K562 (cell line): ENCODE results near the gene NCKIPSD. TPM values are rescaled to one million over a fixed set of nuclear protein-coding genes. Genes with fewer than 3 reads are reported as not detected.
A peak's percentile ranks its signal among the peaks of the same experiment; 100 is the strongest.

Experiments used
- DDX20 ChIP-seq: fragments of 450-650 bp; IDR thresholded peaks from 2 replicates; pipeline ENCODE4 v1.6.1; 2016; ENCODE audit warnings: missing genetic modification characterization, low read depth, mild to moderate bottlenecking, missing compliant biosample characterization, moderate library complexity
- E2F1 ChIP-seq: sonication (generic); formaldehyde crosslinking; IDR thresholded peaks from 2 replicates; pipeline ENCODE4 v1.8.1; 2023; ENCODE audit warnings: mild to moderate bottlenecking, missing genetic modification reagents, moderate library complexity
- FIP1L1 ChIP-seq: fragments of 200-400 bp; formaldehyde crosslinking; IDR thresholded peaks from 2 replicates; pipeline ENCODE4 v1.6.1; 2018; ENCODE audit warnings: mild to moderate bottlenecking, low read depth, low read length; ENCODE audit not compliant: poor library complexity, severe bottlenecking
- GABPA ChIP-seq: fragments of 200-800 bp; sonication (Bioruptor generic); conservative IDR thresholded peaks from 2 replicates; pipeline ENCODE4 v1.6.1; 2016; ENCODE audit warnings: low read depth, missing genetic modification characterization, missing compliant biosample characterization
- HNRNPK ChIP-seq: fragments of 200-400 bp; formaldehyde crosslinking; IDR thresholded peaks from one replicate; pipeline ENCODE4 v1.6.1; 2018; ENCODE audit warnings: mild to moderate bottlenecking, low read depth, low read length; ENCODE audit not compliant: poor library complexity, severe bottlenecking
- KDM4B ChIP-seq, 2 experiments: fragments of 450-650 bp in 1 of 2; sonication (generic) in 1 of 2; IDR thresholded peaks; 2 replicates each; pipeline ENCODE4 v1.6.1; 2016 to 2017; ENCODE audit warnings: borderline replicate concordance in 2 of 2, antibody characterized with exemption in 1 of 2, low read depth in 1 of 2, mild to moderate bottlenecking in 1 of 2
- XRCC5 ChIP-seq: fragments of 200-400 bp; formaldehyde crosslinking; IDR thresholded peaks from 2 replicates; pipeline ENCODE4 v1.6.1; 2017; ENCODE audit warnings: low read depth, mild to moderate bottlenecking, low read length
- ZNF311 ChIP-seq: fragments of 250-450 bp; sonication (Bioruptor Pico); IDR thresholded peaks from 2 replicates; pipeline ENCODE4 v1.4.0; 2020; ENCODE audit warnings: mild to moderate bottlenecking, moderate library complexity
- ZNF316 ChIP-seq: fragments of 450-650 bp; IDR thresholded peaks from 2 replicates; pipeline ENCODE4 v1.6.1; 2016
- ZNF347 ChIP-seq: fragments of 450-650 bp; formaldehyde crosslinking; IDR thresholded peaks from 2 replicates; pipeline ENCODE4 v1.4.0; 2020; ENCODE audit warnings: low read depth, mild to moderate bottlenecking, moderate library complexity
- polyA plus RNA-seq, 8 experiments: library from polyadenylated mRNA; depleted of rRNA in 4 of 8; stranded (reverse) in 5 of 8; unstranded in 3 of 8; fragments of >200 nt; fragmentation: Nextera tagmentation in 2 of 8; fragmentation: Illumina TruSeq in 1 of 8; extraction: Ambion mirVana in 2 of 8; extraction: Trizol in 1 of 8; gene quantifications; 2 replicates each; pipeline versions ENCODE4 v1.2.1 to v1.2.3, GENCODE V29; 2011 to 2014; ENCODE audit warnings: inconsistent platforms in 1 of 8, missing spikeins in 1 of 8
- total RNA-seq, 7 experiments: library from RNA; depleted of rRNA in 6 of 7; stranded (reverse); fragments of >200 nt in 6 of 7; fragmentation: Illumina TruSeq in 2 of 7; extraction: Trizol in 2 of 7; gene quantifications; 2 replicates each; pipeline versions ENCODE4 v1.2.1 to v1.2.3, GENCODE V29; 2011 to 2021; ENCODE audit warnings: low replicate concordance in 1 of 7
- TF ChIP-seq, protein P1 (sequence below): sonication (generic); formaldehyde crosslinking; IDR thresholded peaks from 2 replicates; pipeline ENCODE4 v1.8.0; 2023; ENCODE audit warnings: missing genetic modification reagents, mild to moderate bottlenecking, borderline replicate concordance
- TF ChIP-seq, protein P2 (sequence below): sonication (generic); formaldehyde crosslinking; IDR thresholded peaks from 2 replicates; pipeline ENCODE4 v1.8.1; 2023; ENCODE audit warnings: missing genetic modification reagents, mild to moderate bottlenecking, borderline replicate concordance

The NCKIPSD gene
- total and polyA plus RNA-seq, 9 of the 15 experiments (the other 6 are each of a cell fraction or from before 2014, with no cell fraction given): 0.49 to 24.4 (median 12.3) TPM

- no peak for TF ChIP-seq E2F1 (CRISPR knock-in tag)
- TF ChIP-seq KDM4B (IDR thresholded peaks at IDR 0.05; ENCODE audit: borderline replicate concordance in 2 of 2, low read depth in 1 of 2): no peak
- peak; percentile 37; the same call in 1 of the 2 replicates for TF ChIP-seq XRCC5
- no peak for TF ChIP-seq ZNF347 (CRISPR knock-in tag)
- peak; percentile 56 for TF ChIP-seq GABPA (tag)
- no peak for TF ChIP-seq ZNF311 (CRISPR knock-in tag)
- no peak for TF ChIP-seq ZNF316
- TF ChIP-seq DDX20: no peak
- no peak for TF ChIP-seq FIP1L1
- TF ChIP-seq HNRNPK: peak; percentile 44
- TF ChIP-seq, protein P1, sequence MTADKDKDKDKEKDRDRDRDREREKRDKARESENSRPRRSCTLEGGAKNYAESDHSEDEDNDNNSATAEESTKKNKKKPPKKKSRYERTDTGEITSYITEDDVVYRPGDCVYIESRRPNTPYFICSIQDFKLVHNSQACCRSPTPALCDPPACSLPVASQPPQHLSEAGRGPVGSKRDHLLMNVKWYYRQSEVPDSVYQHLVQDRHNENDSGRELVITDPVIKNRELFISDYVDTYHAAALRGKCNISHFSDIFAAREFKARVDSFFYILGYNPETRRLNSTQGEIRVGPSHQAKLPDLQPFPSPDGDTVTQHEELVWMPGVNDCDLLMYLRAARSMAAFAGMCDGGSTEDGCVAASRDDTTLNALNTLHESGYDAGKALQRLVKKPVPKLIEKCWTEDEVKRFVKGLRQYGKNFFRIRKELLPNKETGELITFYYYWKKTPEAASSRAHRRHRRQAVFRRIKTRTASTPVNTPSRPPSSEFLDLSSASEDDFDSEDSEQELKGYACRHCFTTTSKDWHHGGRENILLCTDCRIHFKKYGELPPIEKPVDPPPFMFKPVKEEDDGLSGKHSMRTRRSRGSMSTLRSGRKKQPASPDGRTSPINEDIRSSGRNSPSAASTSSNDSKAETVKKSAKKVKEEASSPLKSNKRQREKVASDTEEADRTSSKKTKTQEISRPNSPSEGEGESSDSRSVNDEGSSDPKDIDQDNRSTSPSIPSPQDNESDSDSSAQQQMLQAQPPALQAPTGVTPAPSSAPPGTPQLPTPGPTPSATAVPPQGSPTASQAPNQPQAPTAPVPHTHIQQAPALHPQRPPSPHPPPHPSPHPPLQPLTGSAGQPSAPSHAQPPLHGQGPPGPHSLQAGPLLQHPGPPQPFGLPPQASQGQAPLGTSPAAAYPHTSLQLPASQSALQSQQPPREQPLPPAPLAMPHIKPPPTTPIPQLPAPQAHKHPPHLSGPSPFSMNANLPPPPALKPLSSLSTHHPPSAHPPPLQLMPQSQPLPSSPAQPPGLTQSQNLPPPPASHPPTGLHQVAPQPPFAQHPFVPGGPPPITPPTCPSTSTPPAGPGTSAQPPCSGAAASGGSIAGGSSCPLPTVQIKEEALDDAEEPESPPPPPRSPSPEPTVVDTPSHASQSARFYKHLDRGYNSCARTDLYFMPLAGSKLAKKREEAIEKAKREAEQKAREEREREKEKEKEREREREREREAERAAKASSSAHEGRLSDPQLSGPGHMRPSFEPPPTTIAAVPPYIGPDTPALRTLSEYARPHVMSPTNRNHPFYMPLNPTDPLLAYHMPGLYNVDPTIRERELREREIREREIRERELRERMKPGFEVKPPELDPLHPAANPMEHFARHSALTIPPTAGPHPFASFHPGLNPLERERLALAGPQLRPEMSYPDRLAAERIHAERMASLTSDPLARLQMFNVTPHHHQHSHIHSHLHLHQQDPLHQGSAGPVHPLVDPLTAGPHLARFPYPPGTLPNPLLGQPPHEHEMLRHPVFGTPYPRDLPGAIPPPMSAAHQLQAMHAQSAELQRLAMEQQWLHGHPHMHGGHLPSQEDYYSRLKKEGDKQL (CRISPR knock-in tag): peak; percentile 82; the same call in 1 of the 2 replicates
- TF ChIP-seq, protein P2, sequence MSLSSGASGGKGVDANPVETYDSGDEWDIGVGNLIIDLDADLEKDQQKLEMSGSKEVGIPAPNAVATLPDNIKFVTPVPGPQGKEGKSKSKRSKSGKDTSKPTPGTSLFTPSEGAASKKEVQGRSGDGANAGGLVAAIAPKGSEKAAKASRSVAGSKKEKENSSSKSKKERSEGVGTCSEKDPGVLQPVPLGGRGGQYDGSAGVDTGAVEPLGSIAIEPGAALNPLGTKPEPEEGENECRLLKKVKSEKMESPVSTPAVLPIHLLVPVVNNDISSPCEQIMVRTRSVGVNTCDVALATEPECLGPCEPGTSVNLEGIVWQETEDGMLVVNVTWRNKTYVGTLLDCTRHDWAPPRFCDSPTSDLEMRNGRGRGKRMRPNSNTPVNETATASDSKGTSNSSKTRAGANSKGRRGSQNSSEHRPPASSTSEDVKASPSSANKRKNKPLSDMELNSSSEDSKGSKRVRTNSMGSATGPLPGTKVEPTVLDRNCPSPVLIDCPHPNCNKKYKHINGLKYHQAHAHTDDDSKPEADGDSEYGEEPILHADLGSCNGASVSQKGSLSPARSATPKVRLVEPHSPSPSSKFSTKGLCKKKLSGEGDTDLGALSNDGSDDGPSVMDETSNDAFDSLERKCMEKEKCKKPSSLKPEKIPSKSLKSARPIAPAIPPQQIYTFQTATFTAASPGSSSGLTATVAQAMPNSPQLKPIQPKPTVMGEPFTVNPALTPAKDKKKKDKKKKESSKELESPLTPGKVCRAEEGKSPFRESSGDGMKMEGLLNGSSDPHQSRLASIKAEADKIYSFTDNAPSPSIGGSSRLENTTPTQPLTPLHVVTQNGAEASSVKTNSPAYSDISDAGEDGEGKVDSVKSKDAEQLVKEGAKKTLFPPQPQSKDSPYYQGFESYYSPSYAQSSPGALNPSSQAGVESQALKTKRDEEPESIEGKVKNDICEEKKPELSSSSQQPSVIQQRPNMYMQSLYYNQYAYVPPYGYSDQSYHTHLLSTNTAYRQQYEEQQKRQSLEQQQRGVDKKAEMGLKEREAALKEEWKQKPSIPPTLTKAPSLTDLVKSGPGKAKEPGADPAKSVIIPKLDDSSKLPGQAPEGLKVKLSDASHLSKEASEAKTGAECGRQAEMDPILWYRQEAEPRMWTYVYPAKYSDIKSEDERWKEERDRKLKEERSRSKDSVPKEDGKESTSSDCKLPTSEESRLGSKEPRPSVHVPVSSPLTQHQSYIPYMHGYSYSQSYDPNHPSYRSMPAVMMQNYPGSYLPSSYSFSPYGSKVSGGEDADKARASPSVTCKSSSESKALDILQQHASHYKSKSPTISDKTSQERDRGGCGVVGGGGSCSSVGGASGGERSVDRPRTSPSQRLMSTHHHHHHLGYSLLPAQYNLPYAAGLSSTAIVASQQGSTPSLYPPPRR (CRISPR knock-in tag): no peak
Measured at GRCh38 chr3:48635222-48636021, 50.3 kb downstream of the NCKIPSD start, which contains the start of gene SLC26A6 (continued).
